Activated gamma-delta T cell treated with Interleukin-2 at 50 U/mL for 16 hours (primary cell): ENCODE results near the gene SZRD1.

ENCODE experiments used
- DNase-seq: peaks from one replicate; pipeline ENCODE4 v3.0.0-alpha.2; 2020

The SZRD1 gene

DNA sequence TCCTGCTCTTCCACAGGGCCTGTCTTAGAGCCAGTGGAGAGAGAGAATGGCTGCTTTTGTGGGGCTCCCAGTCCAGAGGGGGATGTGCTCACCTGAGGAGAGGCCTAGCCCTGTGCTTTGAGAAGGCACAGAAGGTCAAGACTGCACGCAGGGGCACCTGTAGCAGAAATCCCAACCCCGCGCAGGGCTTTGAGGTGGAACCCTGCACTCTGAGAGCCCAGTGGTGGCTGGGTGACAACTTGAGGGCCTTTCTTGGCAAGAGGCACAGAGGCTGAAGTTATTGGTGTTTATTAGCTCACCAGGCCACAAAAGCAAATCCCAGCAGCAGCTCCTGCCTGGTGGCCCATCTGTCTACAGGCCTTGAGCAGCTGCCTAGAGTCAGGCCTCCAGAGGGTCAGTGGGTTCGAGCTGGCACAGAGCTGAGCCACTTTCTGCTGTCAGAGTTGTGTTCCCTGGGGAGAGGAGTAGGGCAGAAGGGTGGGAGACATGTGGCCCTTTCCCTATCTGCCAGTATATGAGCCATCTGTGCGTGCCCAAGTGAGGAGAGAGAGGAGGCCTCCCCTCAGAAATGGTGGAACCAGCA lies 31.4 kb downstream of the SZRD1 start:
- DNase-seq, result no peak

DNA sequence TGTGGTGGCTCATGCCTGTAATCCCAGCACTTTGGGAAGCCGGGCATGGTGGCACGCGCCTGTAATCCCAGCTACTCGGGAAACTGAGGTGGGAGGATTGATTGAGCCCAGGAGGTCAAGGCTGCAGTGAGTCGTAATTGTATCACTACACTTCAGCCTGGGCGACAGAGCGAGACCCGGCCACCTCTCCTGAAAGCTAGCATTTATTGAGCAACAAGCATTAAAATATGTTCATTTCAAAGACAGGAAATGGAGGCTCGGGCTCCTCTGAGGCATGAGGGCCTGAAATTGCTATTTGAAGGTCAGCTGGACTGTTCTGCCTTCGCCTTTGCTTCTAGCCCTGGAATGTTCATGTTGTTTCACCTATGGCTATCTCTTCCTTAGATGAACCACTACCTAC lies 35.7 kb downstream of the SZRD1 start:
- no peak for DNase-seq

DNA sequence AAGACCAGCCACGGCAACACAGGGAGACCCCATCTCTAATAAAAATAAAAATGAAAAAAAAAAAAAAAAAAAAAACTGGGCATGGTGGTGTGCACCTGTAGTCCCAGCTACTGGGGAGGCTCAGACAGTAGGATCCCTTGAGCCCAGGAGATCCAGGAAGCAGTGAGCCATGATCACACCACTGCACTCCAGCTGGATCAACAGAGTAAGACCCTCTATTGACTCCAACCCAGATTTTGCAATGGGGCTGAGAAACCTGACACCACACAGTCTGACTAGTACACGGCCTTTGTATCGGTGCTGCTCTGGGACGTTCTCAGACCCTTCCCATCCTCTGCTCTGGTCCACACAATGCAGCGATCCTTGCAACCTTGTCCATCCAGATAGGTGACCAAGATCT lies 38.4 kb downstream of the SZRD1 start:
- no peak for DNase-seq

DNA sequence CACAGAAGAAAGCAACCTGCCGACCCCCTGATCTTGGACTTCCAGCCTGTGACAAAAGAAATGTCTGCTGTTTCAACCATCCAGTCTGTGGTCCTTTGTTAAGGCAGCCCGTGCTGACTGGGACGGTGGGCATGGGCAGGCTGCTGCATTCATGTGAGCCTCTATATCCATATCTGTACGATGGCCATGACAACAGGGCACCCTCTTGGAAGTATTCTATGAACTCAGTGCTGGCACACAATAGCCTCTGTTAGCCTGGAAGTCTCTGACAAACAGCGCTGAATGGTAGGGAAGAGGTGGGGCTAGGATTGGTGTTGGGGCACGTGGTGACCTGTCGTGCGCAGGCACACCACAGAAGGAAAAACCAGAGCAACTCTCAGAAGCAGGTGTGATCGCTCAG lies 39.8 kb downstream of the SZRD1 start:
- no peak for DNase-seq

DNA sequence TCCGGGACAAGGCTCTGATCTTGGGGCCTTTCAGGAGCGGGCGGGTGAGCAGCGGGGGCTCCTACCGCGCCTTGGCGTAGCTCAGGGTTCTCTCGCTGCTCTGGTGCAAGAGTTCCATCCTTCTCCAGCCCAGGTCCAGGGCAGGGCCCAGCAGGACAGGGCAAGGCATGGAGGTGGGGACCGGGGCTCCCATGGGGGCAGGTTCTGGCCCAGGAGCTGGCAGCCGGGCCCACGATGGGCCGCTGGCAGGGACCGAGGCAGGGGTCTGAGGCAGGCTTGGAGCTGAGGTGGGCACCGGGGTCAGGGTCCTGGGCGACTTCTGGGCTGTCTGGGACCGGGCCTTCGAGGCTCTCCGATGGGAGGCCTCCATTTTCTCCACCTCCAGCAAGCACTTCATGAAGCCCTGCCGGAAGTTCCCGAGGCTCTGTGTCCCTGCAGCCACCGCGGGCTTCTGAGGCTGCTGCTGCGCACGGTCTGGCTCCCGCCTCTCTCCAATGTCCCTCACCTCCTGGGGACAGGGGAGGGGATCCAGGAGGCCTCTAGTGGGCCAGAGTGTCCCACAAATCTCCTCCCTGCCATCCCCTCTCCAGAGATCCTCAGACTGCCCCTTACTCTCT lies 42.6 kb downstream of the SZRD1 start:
- DNase-seq, result no peak

DNA sequence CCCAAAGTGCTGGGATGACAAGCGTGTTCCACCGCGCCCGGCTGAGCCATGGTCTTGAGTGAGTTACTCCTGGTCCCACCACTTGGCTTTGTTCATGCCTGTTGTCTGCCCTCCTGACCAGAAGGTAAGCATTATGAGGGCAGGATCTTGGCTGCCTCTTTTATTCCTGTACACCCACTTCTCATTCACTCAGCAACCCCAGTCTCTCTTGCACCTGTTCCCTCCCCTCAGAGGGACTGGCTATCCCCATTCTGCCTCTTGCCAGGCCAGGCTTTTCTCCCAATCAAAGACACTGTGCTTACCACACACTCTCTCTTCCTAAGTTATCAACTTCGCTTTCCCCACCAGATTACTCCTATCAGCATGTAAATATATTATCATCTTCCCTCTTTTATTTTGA lies 43.8 kb downstream of the SZRD1 start:
- no peak for DNase-seq

DNA sequence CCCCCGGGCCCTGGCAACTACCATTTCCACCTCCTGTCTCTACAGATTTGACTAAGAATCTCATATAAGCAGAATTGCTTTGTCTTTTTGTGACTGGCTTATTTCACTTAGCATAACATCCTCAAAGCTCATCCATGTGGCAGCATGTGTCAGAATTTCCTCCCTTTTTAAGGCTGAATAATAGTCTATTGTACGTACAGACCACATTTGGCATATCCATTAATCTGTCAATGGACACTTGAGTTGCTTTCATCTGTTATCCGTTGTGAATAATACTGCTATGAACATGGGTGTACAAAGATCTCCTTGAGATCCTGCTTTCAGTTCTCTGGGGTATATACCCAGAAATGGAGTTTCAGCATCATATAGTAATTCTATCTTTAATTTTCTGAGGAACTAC lies 46.1 kb downstream of the SZRD1 start:
- DNase-seq, result no peak

DNA sequence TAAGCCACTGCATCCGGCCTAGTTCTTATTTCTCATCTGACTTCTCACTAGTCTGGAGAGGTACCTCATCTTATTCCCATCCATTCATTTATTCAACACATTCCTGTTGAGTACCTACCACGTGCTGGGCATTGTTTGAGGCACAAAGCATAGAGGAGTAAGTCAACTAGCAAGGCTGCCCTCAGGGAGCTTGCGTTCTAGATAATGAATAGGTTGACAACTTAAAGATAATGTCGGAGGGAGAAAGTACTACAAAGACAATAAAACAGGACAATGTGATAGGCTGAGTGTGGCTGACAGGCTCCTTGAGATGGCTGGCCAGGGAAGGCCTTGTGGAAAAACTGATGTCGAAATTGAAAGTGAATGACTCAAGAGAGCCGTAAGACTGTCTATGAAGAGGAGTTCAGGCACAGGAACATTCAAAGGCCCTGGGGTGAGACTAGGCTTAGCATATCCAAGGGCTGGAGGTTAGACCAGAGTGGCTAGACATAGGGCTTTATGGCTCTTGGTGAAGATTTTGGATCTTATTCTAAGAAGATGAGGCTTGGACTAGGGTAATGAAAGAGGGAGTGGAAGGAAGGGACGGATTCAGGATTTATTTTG lies 51.9 kb downstream of the SZRD1 start:
- DNase-seq, result no peak

DNA sequence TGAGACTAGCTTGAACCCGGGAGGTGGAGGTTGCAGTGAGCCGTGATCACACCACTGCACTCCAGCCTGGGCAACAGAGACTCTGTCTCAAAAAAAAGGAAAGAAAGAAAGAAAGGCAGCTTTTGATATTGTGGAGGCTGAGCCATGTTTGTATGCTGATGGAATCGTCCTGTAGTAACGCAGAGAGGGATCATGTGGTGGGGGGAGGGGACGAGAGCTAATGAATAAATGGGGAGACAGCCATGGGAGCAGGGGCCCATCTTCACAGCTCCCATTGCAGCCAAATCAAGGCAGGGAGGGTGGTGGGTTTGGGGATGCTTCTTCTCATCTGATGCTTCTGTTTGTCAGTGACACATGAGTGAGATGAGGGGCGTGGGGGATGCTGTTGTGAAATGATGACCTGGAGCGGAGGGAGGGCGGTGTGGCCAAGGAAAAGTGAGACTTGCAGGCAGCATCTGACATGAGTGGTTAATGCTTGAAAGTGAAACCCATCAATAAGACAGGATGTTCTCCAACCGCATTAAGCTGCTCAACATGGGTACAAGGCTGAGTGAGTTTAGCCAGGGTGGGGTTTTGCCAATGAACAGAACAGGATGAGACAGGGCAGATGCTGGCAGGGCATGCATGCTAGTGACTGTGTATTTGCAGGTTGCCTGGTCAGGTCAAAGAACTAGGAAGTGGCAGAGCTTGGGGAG lies 53.5 kb downstream of the SZRD1 start:
- peak; percentile 38 for DNase-seq

DNA sequence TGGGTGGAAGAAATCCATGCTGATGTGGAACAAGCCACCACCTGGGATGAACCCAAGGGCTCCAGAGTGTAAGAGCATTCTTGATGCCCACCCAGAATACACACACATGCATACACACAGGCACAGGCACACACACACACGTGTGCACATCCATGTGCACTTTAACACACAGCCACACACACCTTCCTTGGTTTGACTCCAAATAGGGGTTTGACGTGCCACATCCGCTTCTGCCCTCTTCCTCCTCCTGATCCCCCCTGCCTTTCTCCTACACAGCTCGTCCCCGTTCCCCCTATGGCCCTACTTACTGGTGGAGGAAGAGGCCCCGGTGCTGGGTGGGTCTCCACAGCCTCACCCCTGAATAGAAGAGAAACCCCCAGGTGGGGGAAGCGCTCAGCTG lies 54.2 kb downstream of the SZRD1 start:
- DNase-seq, result no peak

DNA sequence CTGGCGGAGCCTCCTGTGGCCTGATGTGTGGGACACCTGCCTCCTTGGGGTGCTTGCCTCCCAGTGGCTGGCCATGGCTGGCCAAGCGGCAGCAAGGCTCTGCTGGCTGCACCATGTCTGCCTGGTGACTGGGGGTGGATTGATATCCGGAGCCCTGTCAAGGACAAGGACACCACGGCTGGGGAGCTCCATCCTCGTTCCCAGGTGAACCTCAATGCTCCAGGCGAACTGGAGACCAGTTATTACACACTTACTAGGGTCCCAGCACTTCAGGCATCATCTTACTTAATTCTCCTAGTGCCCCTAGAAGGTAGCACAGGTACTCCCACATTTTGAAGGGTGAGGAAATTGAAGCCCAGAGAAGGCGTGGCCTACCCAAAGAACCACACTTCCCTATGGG lies 55.0 kb downstream of the SZRD1 start:
- DNase-seq, result no peak

DNA sequence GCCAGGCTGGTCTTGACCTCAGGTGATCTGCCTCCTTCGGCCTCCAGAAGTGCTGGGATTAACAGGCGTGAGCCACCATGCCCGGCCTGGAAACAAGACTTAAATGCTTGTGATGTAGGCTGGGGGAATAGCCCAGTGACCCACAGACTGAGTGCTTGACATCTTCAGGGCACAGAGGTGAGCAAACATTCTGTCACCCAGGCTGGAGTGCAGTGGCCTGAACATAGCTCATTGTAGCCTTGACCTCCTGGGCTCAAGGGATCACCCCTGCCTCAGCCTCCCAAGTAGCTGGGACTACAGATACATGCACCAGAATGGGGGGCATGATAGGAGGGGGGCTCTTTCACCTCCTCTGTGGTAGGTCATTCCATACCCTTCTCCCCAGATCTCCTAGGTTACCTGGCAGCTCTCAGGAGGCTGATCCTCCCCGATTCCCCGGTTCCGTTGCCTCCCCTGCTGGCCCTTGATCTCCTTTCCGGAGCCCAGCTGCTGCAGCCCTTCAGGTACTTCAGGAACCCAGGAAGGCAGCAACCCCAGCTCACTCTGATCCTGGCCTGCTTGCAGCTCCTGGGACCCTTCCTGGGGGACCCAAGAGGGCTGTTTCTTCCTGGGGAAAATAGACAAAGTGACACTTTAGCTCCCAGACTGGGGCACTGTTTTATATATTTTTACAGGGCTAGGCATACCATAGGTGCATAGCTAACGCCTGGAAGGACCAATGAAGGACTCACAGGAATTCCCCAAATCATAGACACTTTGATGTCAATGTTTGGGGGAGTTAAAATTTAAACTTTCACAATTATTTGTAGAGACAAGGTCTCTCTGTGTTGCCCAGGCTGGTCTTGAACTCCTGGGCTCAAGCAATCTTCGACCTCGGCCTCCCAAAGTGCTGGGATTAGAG lies 58.3 kb downstream of the SZRD1 start:
- no peak for DNase-seq

DNA sequence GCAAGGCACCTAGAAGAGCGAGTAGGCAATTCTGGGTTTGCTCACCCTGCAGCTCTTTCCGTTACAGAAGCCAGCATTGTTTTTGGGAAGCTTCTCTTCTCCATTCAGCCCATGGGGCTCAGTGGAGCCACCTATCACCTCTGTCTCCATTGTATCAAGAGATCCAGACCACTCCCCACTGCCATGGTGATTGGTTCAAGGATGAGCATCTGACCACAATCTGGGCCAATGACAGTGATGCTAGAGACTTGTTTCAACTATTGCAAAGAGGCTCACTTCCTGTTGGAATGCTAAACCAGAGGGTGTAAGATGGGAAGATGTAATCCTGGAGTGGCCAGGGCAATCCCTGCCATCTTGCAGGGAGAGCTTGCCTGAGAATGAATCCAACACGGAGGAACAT lies 63.6 kb downstream of the SZRD1 start:
- no peak for DNase-seq

DNA sequence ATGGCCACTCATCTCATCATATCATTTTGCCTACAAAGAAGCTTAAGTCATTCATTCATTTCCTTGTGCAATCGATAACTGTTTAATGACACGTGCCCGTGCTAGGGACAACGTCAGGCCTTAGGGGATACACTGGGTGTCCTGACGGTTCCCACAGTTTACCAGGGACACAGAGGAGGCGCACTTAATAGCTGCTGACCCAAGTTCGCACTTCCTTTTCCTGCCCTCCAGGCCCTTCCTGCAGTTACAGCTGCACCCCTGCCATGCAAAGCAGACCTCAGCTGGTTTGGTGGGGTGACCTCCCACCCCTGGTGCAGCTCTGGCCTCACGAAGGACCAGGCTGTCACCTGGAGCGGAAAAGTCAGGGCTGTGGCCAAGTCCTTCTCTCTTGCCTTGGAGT lies 66.0 kb downstream of the SZRD1 start:
- no peak for DNase-seq

DNA sequence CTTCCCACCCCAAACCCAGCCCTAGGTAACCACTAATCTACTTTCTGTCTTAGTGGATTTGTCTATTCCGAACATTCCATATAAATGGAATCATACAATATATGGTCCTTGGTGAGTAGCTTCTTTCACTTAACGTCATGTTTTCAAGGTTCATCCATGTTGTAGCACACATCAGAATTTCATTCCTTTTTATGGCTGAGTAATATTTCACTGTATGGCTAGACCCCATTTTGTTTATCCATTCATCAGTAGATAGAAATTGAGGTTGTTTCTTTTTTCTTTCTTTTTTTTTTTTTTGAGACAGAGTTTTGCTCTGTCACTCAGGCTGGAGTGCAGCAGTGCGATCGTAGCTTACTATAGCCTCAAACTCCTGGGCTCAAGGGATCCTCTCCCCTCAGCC lies 67.0 kb downstream of the SZRD1 start:
- no peak for DNase-seq

DNA sequence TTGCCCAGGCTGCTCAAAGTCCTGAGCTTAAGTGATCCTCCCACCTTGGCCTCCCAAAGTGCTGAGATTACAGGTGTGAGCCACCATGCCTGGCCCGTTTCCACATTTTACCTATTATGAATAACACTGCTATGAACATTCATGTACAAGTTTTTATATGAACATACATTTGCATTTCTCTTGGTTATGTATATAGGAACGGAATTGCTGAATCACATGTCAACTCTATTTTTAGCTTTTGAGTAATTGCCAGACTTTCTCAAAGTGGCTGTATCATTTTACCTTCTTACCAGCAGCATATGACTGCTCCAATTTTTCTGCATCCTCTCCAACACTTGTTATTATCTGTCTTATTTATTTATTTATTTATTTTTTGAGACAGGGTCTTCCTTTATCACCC lies 67.5 kb downstream of the SZRD1 start:
- DNase-seq, result no peak

DNA sequence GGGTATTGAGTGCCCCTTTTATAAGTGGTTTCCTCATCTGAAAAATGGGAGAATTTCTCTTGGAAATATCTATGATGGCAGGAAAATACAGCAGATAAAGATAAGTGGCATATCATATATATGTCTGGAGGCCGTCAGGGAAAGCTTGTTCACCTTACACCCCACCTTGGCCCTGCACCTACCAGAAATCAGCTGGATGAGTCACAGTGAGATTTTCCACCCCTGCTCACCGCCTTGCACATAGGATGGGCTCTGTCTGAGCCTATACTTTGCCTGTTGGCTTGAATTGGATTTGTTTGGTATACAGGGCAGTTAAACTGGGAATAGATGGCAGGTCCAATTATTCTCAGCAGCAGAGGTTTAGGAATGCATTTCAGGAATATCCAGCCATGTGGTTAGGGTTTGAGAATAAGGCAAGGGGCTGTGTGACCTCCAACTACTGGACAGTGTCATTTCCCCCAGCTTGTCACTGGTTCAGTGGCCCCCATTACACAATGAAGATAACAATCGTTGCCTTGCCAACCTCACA lies 70.0 kb downstream of the SZRD1 start, which contains the start of gene SPATA21:
Gene SPATA21 (minus strand): TSS at position 479 of the 529 bp plus-strand sequence. CDS start 6,053 bp downstream, outside the sequence.
- DNase-seq, result no peak

DNA sequence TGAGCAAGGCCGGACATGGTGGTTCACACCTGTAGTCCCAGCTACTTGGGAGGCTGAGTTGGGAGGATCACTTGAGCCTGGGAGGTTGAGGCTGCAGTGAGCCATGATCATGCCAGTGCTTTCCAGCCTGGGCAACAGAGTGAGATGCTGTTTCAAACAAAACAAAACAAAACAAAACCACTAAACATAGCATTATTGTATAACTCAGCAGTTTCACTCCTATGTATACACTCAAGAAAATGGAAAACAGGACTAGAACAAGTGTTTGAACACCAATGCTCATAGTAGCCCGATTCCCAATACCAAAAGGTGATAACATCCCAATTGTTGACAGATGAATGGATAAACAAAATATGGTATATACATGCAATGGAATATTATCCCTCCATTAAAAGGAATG lies 71.5 kb downstream of the SZRD1 start:
- DNase-seq, result no peak

DNA sequence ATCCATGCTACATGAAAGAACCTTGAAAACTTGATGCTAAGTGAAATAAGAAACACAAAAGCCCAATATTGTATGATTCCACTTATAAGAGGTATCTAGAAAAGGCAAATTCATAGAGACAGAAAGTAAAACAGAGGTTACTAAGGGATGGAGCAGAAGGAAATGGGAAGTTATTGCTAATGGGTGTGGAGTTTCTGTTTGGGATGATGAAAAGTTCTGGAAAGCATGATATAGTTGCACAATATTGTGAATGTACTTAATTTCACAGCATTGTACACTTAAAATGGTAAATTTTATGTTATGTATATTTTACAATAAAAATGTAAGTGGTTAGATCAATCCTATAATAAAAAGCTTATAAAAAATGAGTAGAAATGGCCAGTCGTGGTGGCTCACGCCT lies 71.9 kb downstream of the SZRD1 start:
- no peak for DNase-seq

DNA sequence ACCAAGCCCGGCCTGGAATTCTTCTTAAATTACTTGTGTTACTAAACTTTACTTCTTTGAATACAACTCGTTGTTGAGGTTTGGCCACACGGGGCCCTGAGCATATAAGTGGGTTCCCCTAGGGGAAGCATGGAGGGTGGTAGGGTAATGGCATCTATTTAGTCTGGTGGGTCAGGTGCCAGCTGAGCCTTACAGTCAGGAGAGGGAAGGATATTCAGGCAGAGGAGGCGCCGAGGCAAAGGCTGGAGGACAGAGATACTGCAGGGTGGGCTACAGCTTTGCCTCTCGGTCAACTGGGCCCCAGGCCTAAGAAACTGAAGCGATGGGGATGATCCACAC lies 73.1 kb downstream of the SZRD1 start:
- no peak for DNase-seq

DNA sequence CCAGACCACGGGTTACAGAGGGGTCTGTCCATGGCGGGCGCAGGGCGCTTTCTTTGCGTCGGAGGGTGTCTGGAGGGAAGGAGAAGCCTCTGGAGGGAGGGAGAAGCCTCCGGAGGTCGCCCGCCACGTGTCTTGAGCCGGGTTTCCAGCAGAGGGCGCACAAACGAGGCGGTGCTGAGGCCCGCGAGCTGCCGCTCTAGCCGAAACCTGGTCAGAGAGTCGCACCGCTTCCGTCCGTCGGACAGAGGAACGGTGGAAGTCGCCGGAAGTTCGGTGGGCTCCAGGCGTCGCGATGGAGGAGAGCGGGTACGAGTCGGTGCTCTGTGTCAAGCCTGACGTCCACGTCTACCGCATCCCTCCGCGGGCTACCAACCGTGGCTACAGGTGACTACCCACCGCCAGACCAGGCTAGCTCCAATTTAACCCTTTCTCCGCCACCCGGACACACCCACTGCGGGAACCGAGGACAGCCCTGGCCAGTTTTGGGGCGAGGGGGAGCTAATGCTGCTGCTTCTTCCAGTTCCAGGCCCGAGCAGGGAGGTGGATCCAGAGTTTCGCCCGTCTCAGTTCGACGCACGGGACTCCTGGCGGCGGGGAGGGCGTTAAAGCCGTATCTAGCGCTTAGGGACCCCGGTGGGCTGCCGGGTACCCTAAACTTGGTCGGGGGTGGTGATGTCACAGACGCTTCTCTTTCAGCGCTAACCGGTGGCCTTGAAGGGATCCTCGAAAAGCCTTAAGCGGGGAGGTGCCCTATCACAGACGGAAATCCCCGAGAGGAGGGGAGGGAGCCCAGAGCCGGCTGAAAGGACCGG lies 73.6 kb downstream of the SZRD1 start, which contains the start of gene NECAP2:
Gene NECAP2 (plus strand): TSS at position 255 of the 812 bp plus-strand sequence. CDS start 38 bp downstream, at position 293.
- peak; percentile 97 for DNase-seq

DNA sequence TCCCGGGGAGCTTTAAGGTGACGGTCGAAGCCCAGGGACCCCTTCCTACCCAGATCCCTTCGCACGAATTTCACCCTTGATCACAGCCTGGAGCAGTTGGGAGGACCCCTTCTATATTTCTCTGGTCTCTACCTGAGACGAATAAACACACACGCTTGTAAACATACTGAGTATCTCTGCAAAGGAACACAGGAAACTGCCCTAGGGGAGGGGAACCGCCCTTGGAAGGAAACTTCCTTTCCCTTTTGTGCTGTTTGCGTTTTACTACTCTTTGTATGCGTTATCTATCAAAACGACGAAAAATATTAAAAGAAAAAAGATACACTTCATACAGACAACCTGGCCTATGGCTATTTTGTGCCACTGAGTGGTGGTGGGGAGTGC lies 74.2 kb downstream of the SZRD1 start:
- no peak for DNase-seq
